T-helper 1 cell treated with Interleukin-12 subunit alpha and Interleukin-12 subunit beta and Interleukin-4 antibody, amounts not matched to agents 30 μg/mL and 1 μg/mL, for 36 hours (primary cell): ENCODE measurements around the gene MBD6.
"Not testable (repeated sequence)": the region's sequence is repeated elsewhere in the genome, so short reads cannot be mapped to it uniquely, and the experiment has no call there.

Source experiments
- H3K27ac Mint-ChIP-seq: one replicate; pipeline ENCODE4 v1.8.0; 2021; ENCODE audit warnings: mild to moderate bottlenecking, mixed read lengths
- H3K27me3 Mint-ChIP-seq: one replicate; pipeline ENCODE4 v1.8.0; 2021; ENCODE audit warnings: low read depth, mixed read lengths
- H3K36me3 Mint-ChIP-seq: one replicate; pipeline ENCODE4 v1.8.0; 2021; ENCODE audit warnings: low read depth, mixed read lengths
- H3K4me1 Mint-ChIP-seq: one replicate; pipeline ENCODE4 v1.8.0; 2021; ENCODE audit warnings: low read depth, mixed read lengths
- H3K4me3 Mint-ChIP-seq: one replicate; pipeline ENCODE4 v1.8.0; 2021; ENCODE audit warnings: mild to moderate bottlenecking, moderate library complexity, mixed read lengths
- H3K9me3 Mint-ChIP-seq: one replicate; pipeline ENCODE4 v1.8.0; 2021; ENCODE audit warnings: mixed read lengths

The MBD6 gene

DNA sequence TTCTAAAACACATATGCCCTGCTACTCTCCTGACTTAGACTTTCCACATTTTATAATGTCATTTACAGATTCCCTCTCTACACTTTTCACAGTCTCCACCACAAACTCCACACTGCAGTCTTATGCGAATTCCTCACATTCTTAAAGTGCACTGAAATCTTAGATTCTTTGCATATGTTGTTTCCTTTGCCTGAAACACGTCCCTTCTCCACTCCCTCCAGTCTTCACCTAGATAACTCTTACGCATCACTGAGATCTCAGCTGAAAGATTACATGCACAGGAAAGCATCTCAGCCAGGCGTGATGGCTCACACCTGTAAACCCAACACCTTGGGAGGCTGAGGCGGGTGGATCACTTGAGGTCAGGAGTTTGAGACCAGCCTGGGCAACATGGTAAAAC lies 39.2 kb upstream of the MBD6 start:
- peaks cover 37% of the 10 kb centered on the region for H3K4me1 Mint-ChIP-seq
- peaks cover 9% of the 10 kb centered on the region for H3K36me3 Mint-ChIP-seq
- no peak overlapping the region for H3K27ac Mint-ChIP-seq
- no peaks in the 10 kb centered on the region for H3K9me3 Mint-ChIP-seq
- no peak overlapping the region for H3K4me3 Mint-ChIP-seq
- no peaks in the 10 kb centered on the region for H3K27me3 Mint-ChIP-seq

DNA sequence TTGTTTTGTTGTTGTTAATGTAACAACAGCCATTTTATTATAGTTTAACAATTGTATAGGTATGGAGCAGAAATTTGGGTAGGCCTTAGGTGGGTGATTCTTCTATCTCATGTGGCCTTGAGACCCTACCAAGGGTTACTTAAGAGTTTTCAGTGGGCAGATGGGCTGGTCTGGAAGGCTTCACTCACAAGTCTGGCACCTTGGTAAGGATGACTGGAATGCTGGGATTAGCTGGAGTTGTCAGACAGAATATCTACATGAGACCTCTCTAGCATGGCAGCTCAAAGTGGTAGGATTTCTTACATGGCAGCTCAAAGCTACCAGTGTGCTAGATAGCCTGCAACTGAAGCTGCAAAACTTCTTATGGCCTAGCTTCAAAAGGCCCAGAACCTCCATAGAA lies 36.9 kb upstream of the MBD6 start:
- H3K27ac Mint-ChIP-seq: no peak overlapping the region
- peaks cover 33% of the 10 kb centered on the region for H3K4me1 Mint-ChIP-seq
- peaks cover 20% of the 10 kb centered on the region for H3K36me3 Mint-ChIP-seq
- no peak overlapping the region for H3K4me3 Mint-ChIP-seq
- H3K27me3 Mint-ChIP-seq: no peaks in the 10 kb centered on the region
- no peaks in the 10 kb centered on the region for H3K9me3 Mint-ChIP-seq

GRCh38 chr12:57487055-57487596 lies 35.5 kb upstream of the MBD6 start:
- H3K27ac Mint-ChIP-seq: peak overlapping the region; percentile 97
- no peaks in the 10 kb centered on the region for H3K9me3 Mint-ChIP-seq
- H3K4me3 Mint-ChIP-seq: peak overlapping the region; percentile 100

GRCh38 chr12:57487597-57488401 lies 34.8 kb upstream of the MBD6 start, which contains the start of gene MARS1:
Gene MARS1 (plus strand): TSS chr12:57488068. CDS start chr12:57488091, 23 bp downstream.
- Mint-ChIP-seq H3K27me3 (no peaks in the 10 kb centered on the region), H3K4me3 (peak within 1 kb of the TSS; percentile 100), H3K9me3 (no peaks in the 10 kb centered on the region), H3K27ac (peak within 1 kb of the TSS; percentile 97), H3K4me1 (peaks cover 32% of the 10 kb centered on the region), H3K36me3 (peaks cover 33% of the 10 kb centered on the region)

More at GRCh38 chr12:57487055-57487596, 35.5 kb upstream of the MBD6 start:
- Mint-ChIP-seq H3K27me3 (no peaks in the 10 kb centered on the region), H3K4me1 (peaks cover 31% of the 10 kb centered on the region), H3K36me3 (peaks cover 28% of the 10 kb centered on the region)

DNA sequence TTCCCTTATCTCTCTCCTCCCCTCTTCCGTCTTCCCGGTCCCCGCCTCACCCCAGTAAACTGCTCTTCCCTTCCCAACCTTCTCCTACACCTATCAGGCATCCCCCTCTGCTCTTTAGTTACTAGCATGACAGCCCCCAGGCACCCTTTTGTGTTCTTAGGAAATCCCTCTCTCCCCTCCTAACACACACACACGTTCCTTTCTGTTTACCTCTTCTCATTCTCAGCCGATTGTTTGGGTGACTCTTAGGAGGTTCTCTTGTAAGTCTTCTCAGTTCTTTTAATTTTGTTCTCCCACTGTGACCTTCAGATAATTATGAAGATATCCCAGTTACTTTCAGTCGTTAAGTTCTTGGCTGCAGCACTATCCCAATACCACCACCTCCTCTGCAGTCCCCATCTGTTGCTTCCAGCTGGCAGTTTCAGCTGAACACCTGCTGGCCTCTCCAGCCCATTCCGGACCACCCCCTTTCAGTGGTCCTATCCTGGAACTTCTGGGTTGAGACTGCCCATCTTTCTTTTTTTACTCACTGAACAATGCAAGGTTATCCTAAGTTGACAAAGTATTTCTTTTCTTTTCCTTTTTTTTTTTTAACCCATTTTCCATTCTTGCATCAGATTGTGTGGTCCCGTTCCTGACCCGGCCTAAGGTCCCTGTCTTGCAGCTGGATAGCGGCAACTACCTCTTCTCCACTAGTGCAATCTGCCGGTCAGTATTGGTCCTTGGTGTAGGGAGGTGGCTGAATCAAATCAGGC lies 34.0 kb upstream of the MBD6 start:
- H3K27me3 Mint-ChIP-seq: no peaks in the 10 kb centered on the region
- peaks cover 35% of the 10 kb centered on the region for H3K36me3 Mint-ChIP-seq
- H3K4me1 Mint-ChIP-seq: peaks cover 28% of the 10 kb centered on the region
- H3K9me3 Mint-ChIP-seq: no peaks in the 10 kb centered on the region
- peak overlapping the region; percentile 100 for H3K4me3 Mint-ChIP-seq
- H3K27ac Mint-ChIP-seq: peak overlapping the region; percentile 97

DNA sequence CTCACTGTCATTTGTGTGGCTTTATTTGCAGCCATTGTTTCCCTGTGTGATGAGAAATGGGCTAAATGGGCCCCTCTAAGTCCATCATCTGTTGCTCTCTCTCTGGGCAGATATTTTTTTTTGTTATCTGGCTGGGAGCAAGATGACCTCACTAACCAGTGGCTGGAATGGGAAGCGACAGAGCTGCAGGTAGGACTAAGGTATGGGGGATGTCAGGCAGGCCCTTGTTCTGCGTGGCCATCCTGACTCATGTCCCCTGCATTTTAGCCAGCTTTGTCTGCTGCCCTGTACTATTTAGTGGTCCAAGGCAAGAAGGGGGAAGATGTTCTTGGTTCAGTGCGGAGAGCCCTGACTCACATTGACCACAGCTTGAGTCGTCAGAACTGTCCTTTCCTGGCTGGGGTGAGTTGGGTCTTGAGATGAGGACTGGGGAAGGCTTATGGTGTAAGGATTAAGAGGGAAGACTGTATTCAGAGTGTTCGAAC lies 33.4 kb upstream of the MBD6 start:
- Mint-ChIP-seq H3K4me3 (peak overlapping the region; percentile 100), H3K27me3 (no peaks in the 10 kb centered on the region), H3K36me3 (peaks cover 35% of the 10 kb centered on the region), H3K27ac (peak overlapping the region; percentile 97), H3K4me1 (peaks cover 28% of the 10 kb centered on the region), H3K9me3 (no peaks in the 10 kb centered on the region)

DNA sequence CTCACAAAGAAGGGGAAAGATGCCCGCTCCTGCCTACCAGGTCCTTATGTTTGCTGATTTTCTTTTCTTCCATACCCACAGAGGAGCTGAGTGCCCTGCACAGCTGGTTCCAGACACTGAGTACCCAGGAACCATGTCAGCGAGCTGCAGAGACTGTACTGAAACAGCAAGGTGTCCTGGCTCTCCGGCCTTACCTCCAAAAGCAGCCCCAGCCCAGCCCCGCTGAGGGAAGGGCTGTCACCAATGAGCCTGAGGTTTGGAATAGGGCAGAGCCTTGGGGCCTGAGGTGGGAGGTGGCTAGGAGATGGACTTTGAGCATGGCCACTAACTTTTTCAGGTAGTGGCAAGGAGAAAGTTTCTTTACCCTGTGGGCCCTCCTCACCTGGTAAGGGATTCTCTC lies 32.5 kb upstream of the MBD6 start:
- Mint-ChIP-seq H3K27ac (no peak overlapping the region), H3K4me1 (peaks cover 28% of the 10 kb centered on the region), H3K36me3 (peaks cover 35% of the 10 kb centered on the region), H3K27me3 (no peaks in the 10 kb centered on the region), H3K4me3 (no peak overlapping the region), H3K9me3 (no peaks in the 10 kb centered on the region)

- Mint-ChIP-seq H3K4me3 (peak overlapping the region; percentile 38), H3K36me3 (peaks cover 39% of the 10 kb centered on the region), H3K27me3 (no peaks in the 10 kb centered on the region), H3K4me1 (peaks cover 28% of the 10 kb centered on the region), H3K9me3 (no peaks in the 10 kb centered on the region), H3K27ac (peak overlapping the region; percentile 75)
Measured at GRCh38 chr12:57491393-57492280, 31.0 kb upstream of the MBD6 start.

- not testable (repeated sequence) for H3K4me3 Mint-ChIP-seq, H3K27ac Mint-ChIP-seq
- H3K36me3 Mint-ChIP-seq: peaks cover 46% of the 10 kb centered on the region
Measured at GRCh38 chr12:57495051-57495701, 27.4 kb upstream of the MBD6 start.

DNA sequence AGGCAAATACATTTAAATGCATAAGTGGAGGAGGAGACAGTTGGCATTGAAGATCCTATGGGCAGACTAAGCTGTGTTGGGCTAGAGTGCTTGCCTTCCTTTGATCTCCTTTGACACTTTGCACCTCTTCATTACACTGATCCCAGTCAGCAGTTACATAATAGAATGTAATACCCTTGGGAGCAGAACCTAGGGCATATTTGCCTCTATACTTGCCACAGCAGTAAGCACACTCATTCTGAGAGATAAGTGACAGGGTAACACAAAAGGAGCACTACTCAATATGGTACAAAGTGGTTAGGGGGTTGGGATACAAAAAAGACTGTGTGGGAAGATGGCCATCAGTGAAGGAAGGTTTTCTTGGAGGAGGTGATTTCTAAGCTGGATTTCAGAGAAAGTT lies 25.8 kb upstream of the MBD6 start:
- Mint-ChIP-seq H3K9me3 (no peaks in the 10 kb centered on the region), H3K36me3 (peaks cover 47% of the 10 kb centered on the region), H3K27ac (no peak overlapping the region), H3K27me3 (no peaks in the 10 kb centered on the region), H3K4me1 (peaks cover 11% of the 10 kb centered on the region), H3K4me3 (no peak overlapping the region)

More at GRCh38 chr12:57495051-57495701, 27.4 kb upstream of the MBD6 start:
- H3K27me3 Mint-ChIP-seq, H3K9me3 Mint-ChIP-seq: not testable (repeated sequence)
- peaks cover 11% of the 10 kb centered on the region for H3K4me1 Mint-ChIP-seq

DNA sequence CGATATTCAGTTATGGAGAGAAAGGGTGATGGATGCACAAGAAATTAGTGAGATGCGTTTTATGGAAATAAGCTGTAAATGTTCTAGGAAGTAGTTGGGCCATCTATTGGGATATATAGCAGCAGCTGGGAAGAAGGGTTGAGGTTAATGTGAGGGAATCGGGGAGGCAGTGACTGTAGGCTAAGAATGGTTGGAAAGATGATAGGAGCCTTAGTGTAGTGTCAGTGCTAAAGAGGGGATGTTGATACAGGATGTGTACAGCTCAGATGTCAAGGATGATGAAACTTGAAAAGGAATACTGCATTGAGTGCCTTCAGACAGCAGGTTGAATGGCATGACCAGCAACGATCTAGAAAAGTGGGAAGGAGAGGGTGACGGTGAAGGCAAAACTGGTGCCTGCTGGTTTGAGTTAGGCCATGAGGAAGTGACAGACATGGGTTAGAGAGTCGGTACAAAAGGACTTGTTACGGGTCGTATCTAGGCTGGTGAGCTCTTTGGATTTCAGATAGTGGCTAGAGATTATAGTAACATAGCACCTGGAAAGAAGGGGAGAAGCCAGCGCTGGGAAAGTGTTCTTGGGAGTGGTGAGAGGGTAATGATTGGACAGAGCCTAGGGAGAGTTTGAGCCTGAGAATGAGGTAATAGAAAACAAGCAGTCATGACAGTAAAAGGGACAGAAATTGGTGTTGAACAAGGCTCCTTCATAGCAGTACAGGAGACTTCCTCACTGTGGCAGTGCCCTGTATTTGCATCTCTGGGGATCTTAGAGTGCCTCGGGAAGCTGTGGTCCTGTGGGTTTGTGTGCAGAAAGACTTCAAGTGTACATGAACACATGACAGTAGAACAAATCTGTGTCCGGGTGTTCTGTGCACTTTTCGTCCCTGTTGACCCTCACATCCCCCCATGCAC lies 25.1 kb upstream of the MBD6 start:
- H3K27me3 Mint-ChIP-seq: no peaks in the 10 kb centered on the region
- peaks cover 50% of the 10 kb centered on the region for H3K36me3 Mint-ChIP-seq
- no peaks in the 10 kb centered on the region for H3K9me3 Mint-ChIP-seq
- peaks cover 11% of the 10 kb centered on the region for H3K4me1 Mint-ChIP-seq
- H3K4me3 Mint-ChIP-seq: no peak overlapping the region
- no peak overlapping the region for H3K27ac Mint-ChIP-seq

DNA sequence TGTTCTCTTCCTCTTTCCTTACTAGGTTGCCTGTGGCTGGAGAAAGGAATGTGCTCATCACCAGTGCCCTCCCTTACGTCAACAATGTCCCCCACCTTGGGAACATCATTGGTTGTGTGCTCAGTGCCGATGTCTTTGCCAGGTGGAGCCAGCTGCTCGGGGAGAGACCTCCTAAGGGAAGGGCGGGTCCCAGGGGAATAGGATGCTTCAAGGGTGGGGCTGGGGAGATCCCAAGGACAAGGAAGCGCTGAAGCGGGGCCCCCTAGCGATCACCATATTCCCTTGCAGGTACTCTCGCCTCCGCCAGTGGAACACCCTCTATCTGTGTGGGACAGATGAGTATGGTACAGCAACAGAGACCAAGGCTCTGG lies 24.5 kb upstream of the MBD6 start:
- peaks cover 47% of the 10 kb centered on the region for H3K36me3 Mint-ChIP-seq

GRCh38 chr12:57498571-57498970 lies 24.1 kb upstream of the MBD6 start:
- no peak overlapping the region for H3K27ac Mint-ChIP-seq
- no peaks in the 10 kb centered on the region for H3K9me3 Mint-ChIP-seq
- peaks cover 9% of the 10 kb centered on the region for H3K4me1 Mint-ChIP-seq
- H3K4me3 Mint-ChIP-seq: no peak overlapping the region
- no peaks in the 10 kb centered on the region for H3K27me3 Mint-ChIP-seq
- H3K36me3 Mint-ChIP-seq: peaks cover 48% of the 10 kb centered on the region

More for the DNA sequence above, 24.5 kb upstream of the MBD6 start:
- Mint-ChIP-seq H3K9me3 (no peaks in the 10 kb centered on the region), H3K4me1 (peaks cover 9% of the 10 kb centered on the region), H3K27me3 (no peaks in the 10 kb centered on the region), H3K27ac (no peak overlapping the region), H3K4me3 (no peak overlapping the region)
